Stimulated activated CD4-positive, alpha-beta T cell treated with anti-CD3 and anti-CD28 coated beads, Interleukin-4, amount 100 ng/mL, for 1 hour (primary cell): ENCODE data around the gene MORN1.

Source experiments
- DNase-seq: peaks from one replicate; pipeline ENCODE4 v3.0.0-alpha.2; 2020

The MORN1 gene

DNA sequence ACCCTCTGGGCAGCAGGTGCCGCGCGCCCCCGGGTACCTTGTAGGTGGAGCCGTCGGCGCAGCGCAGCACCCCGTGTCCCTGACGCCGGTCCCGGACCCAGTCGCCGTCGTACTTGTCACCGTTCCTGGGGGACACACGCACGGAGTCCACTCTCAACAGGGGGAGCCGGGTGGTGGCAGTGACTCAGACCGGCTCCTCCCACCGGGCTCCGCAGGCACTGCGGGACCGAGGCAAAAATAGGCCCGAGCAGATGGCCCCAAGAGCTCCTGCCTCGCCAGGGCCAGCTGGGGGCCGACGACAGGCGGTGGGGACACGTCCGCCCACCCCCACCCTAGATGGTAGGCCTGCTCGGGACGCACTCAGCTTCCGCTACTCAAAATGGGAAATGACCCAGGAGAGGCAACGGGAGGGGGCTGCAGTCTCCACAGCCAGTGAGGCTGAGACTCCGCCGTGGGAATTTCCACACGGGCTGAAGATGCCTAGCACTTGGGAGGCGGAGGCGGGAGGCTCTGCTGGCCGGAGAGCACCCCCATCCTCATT is 6.3 kb downstream of the MORN1 start:
- DNase-seq = no peak

DNA sequence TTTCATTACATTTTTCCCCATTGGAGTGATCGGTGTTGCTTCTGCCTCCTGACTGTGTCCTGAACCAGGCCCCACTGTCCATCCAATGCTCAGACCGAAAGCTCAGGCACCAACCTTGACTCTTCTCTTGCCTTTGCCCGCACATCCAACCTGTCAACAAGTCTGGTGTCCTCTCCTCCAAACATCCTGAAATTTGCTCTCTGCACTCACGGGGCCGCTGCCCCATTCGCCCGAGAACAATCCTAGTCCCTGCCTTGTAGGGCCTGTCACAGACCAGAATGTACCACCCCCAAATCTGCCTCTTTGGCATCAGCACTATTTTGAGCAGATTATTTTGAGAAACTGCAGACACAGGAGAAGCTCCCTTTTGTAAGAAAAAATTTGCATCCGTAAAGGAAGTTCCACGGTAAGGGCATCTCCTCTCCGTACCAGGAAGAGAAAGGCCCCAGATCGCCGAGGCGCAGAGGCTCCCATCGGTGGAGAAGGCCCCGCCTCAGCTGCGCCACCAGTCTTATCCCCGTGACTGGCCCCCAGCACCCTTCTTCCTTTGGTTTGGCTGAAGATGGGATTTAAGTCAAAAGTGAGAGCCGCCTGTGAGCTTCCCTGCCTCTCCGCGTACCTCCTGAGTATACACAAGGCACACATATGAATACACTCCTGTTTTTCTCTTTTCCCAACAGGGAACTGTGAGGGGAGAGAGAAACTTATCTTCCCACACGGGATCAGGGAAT is 7.1 kb downstream of the MORN1 start:
- no peak for DNase-seq

DNA sequence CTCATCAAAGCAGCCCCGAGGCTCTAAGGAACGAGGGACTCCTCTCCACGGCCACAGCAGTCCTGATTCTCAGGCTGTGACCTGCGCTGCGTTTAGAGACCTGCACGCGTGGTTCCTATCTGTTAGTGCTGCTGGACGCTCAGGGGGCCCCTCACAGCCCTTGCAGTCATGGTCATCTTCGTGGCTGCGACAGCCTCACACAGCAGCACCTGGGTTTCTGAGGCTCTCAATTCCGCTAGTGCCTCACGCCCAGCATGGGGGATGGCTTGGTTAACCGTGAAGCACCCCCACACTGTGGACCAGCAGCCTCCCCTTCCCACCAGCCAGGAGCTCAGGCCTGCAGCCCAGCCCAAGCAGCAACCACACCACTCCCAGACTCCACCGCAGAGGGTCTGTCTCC is 7.8 kb downstream of the MORN1 start:
- no peak for DNase-seq

DNA sequence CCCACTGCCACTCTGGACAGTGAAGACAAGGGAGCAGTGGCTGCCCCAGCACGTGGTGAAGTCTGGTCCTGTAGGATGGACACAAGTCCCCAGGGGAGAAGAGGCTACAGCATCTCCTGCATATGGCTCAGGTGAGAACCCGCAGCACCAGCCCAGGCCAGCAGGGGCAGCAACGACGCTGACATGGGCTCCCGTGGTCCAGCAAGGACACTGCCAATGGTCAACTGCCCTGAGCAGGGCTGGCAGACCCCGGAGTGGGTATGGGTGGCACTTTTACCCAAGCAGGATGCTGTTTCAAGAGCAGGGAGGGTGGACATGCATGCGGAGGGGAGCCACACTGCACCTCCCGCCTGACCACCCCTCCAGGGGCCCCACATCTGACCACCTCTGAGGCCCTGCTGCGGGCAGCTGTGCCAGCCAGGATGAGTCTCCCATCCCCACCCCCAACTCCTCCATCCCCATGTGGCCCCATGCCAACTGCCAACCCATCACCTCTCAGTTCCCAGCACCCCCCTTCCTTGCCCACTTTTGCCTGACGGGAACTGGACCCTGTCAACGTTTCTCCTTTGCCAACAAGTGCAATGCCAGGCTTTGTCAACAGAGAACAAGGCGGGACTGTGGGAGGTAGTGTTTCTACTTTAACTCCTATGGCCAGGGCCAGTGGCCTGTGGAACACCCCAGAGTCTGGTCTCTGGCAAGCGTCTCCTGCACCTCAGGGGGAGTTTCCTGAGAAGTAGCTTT is 8.6 kb downstream of the MORN1 start:
- DNase-seq = peak; percentile 35

DNA sequence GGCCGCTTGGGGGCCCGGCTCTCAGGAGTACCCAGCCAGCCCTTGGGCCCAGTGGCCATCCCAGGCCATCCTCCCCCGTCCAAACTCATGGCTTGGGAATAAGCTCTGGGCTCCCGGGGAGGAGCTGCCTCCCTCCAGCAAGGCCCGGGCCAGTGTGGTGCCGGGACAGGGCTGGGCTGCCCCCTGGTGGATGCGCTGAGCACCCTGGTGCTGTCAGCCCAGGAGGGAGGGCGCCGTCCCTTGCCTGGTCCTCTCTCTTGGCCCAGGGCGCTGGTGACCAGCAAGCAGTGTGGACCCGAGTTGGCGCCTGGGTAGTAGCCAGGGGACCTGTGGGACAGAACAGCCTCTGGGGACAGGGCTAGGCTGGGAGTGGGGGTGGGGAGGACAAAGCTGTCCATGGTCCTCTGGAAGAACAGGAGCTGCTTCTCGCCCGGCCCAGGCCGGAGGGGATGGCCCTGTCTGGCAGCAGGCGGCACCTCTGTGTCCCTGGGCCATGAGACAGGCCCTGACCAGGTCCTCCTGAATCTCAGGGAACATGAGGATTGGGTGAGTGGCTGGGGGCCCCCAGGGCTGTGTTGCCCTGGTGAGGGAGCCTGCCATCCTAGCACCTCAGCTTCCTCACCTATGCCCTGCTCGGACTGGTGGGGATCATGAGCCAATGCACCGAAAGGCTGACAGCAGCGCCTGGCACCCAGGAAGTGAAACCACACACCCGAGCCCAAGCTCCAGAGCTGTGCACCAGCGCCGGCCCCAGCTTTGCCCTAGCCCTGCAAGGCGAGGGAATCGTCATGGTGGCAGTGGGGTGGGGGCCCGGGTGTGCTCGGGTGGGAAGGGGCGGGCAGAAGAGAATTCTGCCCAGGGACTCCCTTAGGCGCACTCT is 9.4 kb downstream of the MORN1 start:
- peak; percentile 80 for DNase-seq

DNA sequence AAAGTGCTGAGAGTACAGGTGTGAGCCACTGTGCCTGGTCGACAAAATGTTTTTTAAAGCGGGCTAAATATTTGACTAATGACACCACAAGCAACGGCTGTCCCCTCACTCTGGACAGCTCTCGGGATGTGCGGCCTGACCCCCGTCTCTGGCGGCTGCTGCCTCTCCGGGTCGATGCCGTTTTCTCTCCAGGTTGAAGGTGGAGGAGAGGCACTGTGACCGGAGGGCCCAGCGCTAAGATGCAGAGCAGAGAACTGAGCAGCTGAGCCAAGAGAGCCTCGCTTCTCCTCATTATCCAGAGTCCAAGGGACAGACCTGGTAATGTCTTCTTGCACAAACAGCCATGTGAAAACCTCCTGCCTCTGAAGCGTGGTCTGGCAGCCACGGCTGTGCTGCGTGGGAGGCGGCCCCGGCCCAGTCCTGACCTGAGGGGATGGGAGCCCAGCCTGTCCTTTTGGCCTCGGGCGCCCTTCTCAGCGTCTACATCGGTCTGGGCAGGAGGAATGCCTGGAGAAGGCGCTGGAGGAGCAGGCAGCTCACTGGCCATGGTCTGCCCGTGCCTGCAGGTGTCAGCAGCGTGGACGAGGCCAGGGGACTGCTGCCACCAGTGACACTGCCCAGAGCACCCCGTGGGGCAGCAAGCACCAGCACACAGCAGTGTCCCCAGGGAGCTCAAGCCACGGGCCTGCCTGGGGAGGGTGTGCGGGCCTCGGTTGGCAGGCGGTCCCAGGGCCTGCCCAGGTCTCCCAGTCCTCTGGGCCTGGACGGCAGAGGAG is 10.3 kb downstream of the MORN1 start:
- no peak for DNase-seq

DNA sequence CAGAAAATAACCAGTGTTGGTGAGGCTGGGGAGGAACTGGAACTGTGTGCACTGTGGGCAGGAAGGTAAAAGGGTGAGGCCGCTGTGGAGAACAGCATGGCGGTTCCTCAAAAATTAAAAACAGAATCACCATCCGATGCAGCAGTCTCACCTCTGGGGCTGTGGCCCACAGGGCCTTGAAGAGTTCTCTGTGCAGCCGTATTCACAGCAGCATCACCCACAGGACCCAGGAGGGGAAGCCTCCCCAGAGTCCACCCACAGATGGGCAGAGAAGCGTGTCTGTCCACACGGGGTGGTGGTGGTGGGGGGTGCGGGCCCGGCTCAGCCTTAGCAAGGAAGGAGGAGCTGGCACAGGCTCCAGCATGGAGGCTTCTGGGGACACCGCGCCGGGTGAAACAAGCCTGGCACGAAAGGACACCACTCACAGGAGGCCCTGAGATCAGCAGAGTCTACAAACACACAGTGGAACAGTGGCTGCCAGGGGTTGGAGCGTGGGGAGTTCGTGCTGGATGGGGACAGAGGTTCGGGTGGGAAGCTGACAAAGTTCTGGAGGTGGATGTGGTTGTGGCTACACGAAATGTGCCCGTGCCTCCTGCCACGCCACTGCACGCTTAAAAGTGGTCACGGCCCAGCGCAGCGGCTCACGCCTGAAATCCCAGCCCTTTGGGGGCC is 11.5 kb downstream of the MORN1 start:
- DNase-seq = no peak

DNA sequence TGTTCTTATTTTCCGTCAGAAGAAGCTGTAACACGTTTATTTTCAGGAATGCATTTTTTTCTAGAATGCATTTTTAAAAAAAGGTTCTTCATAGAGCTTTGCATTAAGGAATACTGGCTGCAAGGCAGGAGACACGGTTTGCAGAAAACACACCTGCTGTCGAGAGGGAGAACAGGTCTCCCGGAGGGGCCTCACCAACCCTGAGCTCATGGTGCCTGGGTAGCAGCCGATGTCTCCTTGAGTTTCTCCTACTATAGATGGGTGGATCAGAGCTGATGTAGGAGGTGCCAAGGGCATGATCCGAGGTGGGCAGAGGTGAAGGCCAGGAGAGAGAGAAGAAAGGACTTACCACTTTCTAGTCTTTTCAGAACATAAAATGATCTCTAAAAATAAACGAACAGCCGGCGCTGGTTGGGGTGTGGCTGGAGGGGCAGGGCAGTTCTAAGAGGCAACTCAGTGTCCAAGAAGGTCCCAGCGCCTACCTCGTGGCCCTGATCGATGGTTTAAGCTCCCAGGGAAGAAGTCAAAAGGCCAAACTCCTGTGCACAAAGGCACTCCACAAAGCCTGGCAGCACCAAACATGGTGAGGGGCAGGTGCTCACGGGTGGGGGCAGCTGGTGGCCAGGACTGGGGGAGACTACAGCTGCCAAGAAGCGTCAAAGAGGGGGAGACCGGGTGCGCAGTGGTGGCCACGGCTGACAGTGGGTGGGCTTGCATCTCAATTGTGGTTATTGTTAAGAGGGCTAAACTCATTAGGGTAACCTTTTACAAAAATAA is 12.2 kb downstream of the MORN1 start:
- no peak for DNase-seq

DNA sequence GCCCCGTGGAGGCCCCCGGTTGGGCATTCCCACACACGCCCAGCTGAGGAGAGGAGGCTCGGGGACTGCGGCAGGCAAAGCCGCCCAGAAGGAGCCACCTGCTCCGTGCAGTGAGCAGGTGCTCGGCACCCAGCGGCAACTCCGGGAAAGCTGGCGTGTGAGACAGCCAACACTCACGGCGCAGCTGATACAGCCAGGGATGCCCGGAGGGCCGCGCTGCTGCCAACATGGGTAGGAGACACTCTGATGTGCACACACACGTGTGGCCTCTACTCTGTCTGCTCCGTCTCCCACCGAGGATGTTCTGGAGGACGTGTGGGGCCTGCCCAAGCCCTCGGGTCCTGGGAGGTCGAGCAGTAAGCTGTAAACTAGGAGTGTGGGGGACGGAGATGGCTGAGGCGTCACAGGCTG is 12.9 kb downstream of the MORN1 start:
- DNase-seq = no peak

DNA sequence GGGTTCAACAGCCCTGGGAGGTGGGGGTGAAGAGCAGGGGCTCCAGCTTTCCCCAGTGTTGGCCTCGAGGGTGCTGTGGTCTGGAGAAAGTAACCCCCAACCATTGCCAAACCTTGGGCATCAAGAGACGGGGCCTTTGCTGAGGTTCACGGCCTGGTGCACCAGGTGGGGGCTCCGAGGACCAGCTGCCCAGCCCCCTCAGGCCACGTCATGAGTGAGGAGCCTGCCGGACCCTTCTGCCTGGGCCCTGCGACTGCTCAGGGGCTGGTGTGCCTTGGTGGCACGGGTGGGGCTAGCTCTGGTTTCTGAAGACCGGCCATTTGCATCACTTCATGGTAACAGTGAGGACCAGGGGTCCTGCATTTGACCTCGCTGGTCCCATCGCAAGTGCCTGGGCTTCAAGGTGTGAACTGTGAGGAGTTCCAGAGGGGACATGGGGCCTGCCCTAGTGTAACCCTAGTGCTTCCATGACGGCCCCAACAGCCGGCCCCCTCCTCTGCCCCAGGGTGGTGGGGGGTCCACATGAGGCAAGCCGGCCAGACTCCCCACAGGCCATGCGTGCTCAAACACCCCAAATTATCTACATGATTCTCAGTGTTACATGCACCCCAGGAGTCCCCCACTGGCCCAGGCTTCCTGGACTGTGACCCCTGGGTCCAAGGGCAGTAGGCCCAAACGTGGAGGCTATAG is 13.5 kb downstream of the MORN1 start:
- DNase-seq = no peak

DNA sequence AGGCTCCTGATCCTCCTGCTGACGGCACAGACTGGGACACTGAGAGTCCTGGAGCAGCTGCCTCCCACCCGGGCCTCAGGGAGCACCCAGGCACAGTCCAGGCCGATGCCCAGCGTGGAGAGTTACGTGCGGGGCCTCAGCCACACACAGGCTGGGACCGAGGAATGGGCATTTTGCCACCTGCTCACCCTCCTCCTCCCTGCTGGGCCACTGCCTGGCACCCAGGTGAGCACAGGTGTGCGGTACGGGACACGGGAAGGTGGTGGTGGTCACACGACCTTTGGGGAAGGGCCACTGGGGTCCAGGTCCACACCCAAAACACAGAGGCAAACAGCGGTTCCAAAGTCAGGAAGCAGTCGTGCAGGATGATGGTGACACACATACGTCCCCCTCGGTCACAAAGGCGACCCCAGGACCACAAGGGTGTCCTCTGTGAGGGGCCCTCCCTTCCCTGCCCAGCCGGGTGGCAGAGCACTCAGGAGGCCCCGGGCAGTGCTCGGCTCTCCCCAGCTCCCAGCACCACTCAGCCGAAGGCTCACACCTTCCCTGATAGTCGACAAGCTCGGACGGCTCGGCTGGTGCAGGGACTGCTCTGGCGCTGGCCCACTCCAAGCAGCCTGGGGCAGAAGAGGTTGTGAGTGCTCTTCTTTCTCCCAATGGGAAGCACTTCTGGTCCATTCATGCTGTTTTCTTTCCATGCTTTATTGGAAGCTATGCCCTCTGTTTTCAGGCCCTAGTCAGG is 14.3 kb downstream of the MORN1 start:
- no peak for DNase-seq

DNA sequence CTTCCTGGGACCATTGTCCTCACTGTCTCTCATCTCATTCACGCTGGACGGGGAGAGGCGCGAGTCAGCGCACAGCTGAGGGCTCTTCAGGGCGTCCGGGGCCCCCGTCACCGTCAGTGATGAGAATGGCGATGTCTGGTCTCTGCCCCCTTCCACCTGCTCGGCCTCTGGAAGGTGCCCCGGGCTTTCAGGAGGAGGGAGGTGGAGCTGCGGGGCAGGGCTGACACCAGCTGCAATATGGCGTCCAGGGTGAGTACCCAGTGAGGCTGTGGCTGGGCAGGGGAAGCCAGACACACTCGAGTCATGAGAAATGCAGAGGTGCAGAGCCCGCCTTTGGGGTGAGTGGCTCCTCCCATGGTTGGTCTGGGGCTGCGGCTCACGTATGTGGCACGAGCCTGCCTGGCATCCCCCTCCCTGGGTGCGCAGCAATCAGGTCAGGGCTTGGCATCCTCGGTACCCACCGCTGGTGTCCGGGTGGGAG is 15.1 kb downstream of the MORN1 start:
- DNase-seq = no peak

DNA sequence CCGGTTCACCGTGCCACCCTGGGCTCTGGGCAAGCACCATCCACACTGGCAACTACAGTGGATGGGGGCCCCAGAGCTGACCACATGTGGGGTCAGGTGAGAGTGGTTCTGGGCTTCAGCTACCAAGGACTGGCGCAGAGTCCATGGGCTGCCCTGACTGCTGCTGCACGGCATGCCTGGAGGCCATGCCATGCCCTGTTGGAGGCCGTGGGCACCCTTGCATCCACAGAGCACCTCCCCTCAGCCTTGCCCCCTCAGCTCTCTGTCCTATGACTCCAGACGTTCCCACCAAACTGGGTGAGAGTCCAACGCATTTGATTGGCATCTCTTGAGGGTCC is 15.5 kb downstream of the MORN1 start:
- DNase-seq = no peak

DNA sequence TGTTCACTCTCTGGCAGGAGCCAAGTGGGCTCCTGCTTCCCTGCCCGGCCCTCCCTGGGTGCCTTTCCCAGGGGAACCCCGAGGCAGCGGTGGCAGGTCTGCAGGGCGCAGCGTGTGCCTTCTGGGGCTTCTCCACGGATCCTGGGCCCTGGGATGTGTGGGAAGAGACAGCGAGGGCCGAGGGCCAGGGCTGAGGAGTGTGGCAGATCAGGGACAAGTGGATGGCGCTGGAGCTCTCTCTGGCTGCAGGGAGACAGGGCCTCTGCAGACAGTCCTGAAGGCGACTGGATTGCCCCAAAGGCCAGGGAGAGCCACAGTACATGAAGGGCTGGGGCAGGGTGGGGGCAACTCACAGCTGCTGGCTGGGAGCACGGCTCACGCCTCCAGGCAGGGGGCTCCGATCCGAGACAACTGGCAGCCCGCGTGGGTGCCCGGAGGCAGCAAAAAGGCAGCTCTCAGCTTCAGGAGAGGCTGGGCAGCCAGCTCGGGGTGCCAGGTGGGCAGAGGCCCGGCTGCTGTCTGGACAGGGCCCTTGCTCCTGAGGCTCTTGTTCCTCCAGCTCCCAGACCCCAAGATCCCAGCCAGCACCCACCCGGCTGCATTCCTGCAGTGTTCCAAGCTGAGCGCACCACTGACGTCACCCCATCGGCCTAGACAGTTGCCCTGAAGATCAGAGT is 16.0 kb downstream of the MORN1 start:
- no peak for DNase-seq

DNA sequence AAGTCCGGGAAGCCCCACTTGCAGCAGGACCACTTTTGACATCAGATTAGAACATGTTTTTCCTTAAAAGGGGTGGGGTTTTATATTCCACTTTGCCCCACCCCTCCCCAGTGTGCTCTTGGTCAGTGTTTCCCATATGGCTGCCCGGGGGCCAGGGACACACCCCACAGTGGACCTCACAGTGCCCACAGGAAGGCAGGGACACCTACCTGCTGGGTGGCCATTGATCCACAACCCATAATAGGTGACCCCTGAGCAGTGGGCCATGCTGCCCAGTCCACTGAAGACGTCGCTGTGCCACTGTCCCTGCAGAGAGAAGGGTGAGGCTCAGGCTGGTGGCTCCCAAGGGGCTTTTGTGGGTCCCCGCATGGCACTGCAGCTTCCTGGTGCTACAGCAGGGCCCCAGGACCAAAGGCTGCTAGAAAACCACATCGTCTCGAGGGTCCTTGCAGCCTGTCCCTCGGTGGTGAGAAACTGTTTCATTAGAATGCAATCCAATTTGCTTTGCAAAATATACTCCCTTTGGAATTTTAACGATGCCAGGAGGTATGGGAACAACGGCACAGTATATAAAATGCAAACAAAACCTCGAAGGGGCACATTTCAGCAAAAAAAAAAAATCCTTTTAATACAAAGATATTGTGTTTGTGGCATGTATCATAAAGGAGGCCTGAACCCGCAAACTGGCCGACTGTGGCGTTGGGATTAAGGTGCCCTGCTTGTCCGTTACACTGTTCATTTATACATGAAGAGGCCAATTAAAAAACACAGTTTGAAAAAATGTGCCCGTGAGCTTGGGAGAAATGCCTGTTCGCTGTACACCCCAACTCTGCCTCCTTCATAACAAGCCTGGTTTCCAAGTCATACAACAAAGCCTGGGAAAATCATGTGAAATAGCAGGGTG is 16.9 kb downstream of the MORN1 start:
- no peak for DNase-seq

DNA sequence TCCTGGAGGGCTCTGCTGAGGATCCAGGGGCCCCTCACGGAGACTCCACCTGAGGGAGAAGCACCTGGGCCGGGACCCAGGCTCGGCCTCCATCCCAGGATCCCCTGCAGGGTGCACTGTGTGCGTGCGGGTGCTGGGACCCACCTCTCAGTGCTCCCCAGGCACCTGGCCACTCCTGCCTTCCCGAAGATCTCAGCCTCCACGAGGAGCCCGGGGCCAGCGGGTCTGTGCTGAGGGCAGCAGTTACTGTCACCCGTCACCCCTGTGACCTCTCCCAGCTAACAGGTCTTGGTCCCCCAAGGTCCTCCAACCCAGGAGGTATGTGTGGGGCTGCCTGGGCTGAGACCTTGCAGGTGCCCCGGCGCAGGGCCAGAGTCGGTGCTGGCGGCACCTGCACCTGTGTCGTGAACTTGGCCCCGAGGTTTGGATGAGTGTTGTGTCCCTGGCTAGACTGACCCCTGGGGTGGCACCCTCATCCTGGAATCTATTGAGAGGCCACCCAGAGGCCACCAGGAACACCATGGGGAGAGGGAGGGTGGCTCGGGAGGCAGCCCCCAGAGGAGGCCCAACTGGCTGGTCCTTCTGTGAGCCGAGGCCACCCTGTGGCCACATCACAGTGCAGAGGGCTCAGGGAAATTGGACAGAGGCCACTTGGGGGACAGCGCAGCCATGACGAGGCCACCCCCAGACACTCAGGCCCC is 17.7 kb downstream of the MORN1 start:
- no peak for DNase-seq
